Measurements from ENCODE around the gene RPLP1.

RPLP1 gene

DNA sequence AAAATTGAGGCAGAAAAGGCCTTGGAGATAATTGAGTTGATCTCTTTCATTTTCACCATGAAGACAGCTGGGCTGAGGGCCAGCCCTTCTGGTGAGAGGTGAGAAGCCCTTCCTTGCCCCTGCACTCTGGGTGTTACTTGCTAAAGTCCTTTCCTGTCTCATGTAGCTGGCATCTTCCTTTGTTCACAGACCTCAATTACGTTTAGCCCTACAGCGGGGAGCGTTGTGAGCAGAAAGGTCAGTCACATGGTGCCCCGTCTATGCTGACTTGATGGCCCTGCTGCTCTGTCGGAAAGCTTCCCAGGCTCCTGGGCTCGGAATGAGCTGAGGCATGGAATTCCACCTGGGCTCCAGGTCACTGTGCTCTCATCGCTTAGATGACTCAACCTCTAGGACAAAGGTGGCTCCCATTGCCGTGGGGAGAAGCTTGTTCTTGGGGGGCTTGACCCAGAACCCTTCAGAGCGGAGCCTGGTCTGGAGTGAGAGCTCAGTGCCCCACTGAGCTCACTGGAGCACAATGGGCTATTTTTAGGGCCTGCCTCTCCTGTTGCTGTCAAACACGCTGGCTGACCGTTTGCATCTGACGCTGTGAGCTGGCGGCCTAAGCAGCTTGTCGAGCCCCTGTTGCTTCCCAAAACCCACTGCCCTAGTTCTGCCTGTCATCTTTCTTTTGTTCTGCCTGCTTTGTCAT is 47.0 kb downstream of the RPLP1 start:
- DNase-seq: peak in 1 of 2 experiments; percentile 15

- no peak for DNase-seq
Observed at GRCh38 chr15:69500339-69500738, 47.7 kb downstream of the RPLP1 start.

DNA sequence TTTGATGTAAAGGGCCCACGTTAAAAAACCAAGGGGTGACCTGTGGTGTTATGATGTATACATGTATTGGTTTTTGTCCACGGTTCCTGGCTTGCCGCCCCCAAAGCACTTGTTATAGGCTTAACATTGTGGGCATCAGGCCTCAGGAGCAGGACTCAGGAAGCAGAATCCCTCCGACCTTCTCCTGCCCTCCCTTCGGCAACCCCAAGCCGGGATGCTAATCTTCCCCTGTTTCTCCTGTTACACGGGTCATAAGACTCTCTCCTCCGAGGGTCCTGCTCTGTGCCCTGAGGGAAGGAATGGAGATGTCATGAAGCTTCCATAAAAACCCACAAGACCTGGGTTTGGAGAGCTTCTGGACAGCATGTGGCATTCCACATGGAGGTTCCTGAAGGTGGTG is 48.8 kb downstream of the RPLP1 start:
- no peak for DNase-seq

- DNase-seq: no peak
Observed at GRCh38 chr15:69502470-69503045, 49.9 kb downstream of the RPLP1 start.

GRCh38 chr15:69504352-69505040 is 51.9 kb downstream of the RPLP1 start:
- DNase-seq: no peak
